Skeletal muscle tissue (tissue), 4 donors: ENCODE measurements around the gene SEMA6C. TPM values are rescaled to one million over a fixed set of nuclear protein-coding genes. Genes with fewer than 3 reads are reported as not detected.

Experiments used
- H3K27ac ChIP-seq: one replicate; pipeline ENCODE4 v1.7.0; 2013; ENCODE audit warnings: mild to moderate bottlenecking, low read depth, low read length, inconsistent platforms
- H3K27me3 ChIP-seq, 3 donors: one replicate each; pipeline ENCODE4 v1.7.0; 2013; ENCODE audit warnings: low read length in 3 of 3; ENCODE audit not compliant: control insufficient read depth in 3 of 3, insufficient read depth in 3 of 3
- H3K36me3 ChIP-seq, 3 donors: one replicate each; pipeline ENCODE4 v1.7.0; 2013; ENCODE audit warnings: low read length in 3 of 3; ENCODE audit not compliant: control insufficient read depth in 3 of 3, insufficient read depth in 3 of 3
- H3K4me1 ChIP-seq, 3 donors: one replicate each; pipeline ENCODE4 v1.7.0; 2013; ENCODE audit warnings: low read length in 3 of 3, mild to moderate bottlenecking in 3 of 3; ENCODE audit not compliant: control insufficient read depth in 3 of 3, insufficient read depth in 3 of 3
- H3K4me3 ChIP-seq, 3 donors: one replicate each; pipeline ENCODE4 v1.7.0; 2013; ENCODE audit warnings: low read length in 3 of 3
- H3K9ac ChIP-seq, 3 donors: one replicate each; pipeline ENCODE4 v1.7.0; 2013; ENCODE audit warnings: low read length in 3 of 3, mild to moderate bottlenecking in 3 of 3, moderate library complexity in 2 of 3, low read depth in 1 of 3
- H3K9me3 ChIP-seq, 3 donors: one replicate each; pipeline ENCODE4 v1.7.0; 2013; ENCODE audit warnings: low read length in 3 of 3; ENCODE audit not compliant: control insufficient read depth in 3 of 3
- total RNA-seq: library from RNA; depleted of rRNA; stranded (reverse); fragments of >200 nt; gene quantifications from one replicate; pipeline ENCODE4 v1.2.3, GENCODE V29; 2014
- donor health status: Osteomylitis.

The SEMA6C gene
- total RNA-seq, 1 donor from 2014 or later: 15.7 TPM

GRCh38 chr1:151145304-151146071, 943 bp downstream of the SEMA6C start:
- Histone ChIP-seq H3K4me3 (peak overlapping the region; percentile 97 to 99 (median 97)), H3K9me3 (no peaks in the 10 kb centered on the region), H3K27me3 (no peaks in the 10 kb centered on the region), H3K36me3 (peaks cover 5 to 20% (median 16%) of the 10 kb centered on the region in 3 donors), H3K9ac (peak overlapping the region; percentile 97 to 99 (median 99)), H3K27ac (peak overlapping the region; percentile 97), H3K4me1 (peaks cover 48 to 67% (median 54%) of the 10 kb centered on the region in 3 donors)

- Histone ChIP-seq H3K9ac (peak overlapping the region; percentile 97 to 99 (median 99)), H3K4me1 (peaks cover 48 to 74% (median 61%) of the 10 kb centered on the region in 3 donors), H3K9me3 (no peaks in the 10 kb centered on the region), H3K36me3 (peaks cover 13 to 28% (median 23%) of the 10 kb centered on the region in 3 donors), H3K4me3 (peak overlapping the region; percentile 97 to 99 (median 97)), H3K27me3 (no peaks in the 10 kb centered on the region), H3K27ac (peak overlapping the region; percentile 97)
These were observed 1.7 kb downstream of the SEMA6C start for GRCh38 chr1:151144474-151145303.

GRCh38 chr1:151143986-151144385, 2.4 kb downstream of the SEMA6C start:
- H3K4me3 ChIP-seq: peak overlapping the region; percentile 97 to 99 (median 97)
- peak overlapping the region; percentile 97 for H3K27ac ChIP-seq
- H3K4me1 ChIP-seq: peaks cover 48 to 80% (median 65%) of the 10 kb centered on the region in 3 donors
- no peaks in the 10 kb centered on the region for H3K27me3 ChIP-seq
- peak overlapping the region; percentile 97 to 99 (median 99) for H3K9ac ChIP-seq
- no peaks in the 10 kb centered on the region for H3K9me3 ChIP-seq
- H3K36me3 ChIP-seq: peaks cover 20 to 35% (median 30%) of the 10 kb centered on the region in 3 donors

GRCh38 chr1:151143057-151143435, 3.4 kb downstream of the SEMA6C start:
- Histone ChIP-seq H3K27me3 (no peaks in the 10 kb centered on the region), H3K4me3 (peak overlapping the region; percentile 97 to 99 (median 97)), H3K27ac (peak overlapping the region; percentile 97), H3K36me3 (peaks cover 28 to 44% (median 38%) of the 10 kb centered on the region in 3 donors), H3K4me1 (peaks cover 48 to 80% (median 68%) of the 10 kb centered on the region in 3 donors), H3K9me3 (no peaks in the 10 kb centered on the region), H3K9ac (peak overlapping the region; percentile 97 to 99 (median 99))

- Histone ChIP-seq H3K4me1 (peaks cover 43 to 78% (median 69%) of the 10 kb centered on the region in 3 donors), H3K4me3 (peak overlapping the region; percentile 20 to 65 (median 34)), H3K9me3 (no peaks in the 10 kb centered on the region), H3K9ac (peak overlapping the region; percentile 57 to 99 (median 99)), H3K27ac (peak overlapping the region; percentile 97), H3K36me3 (peaks cover 33 to 49% (median 43%) of the 10 kb centered on the region in 3 donors), H3K27me3 (no peaks in the 10 kb centered on the region)
These were observed 3.9 kb downstream of the SEMA6C start for GRCh38 chr1:151142411-151143056.

GRCh38 chr1:151137789-151138188, 8.6 kb downstream of the SEMA6C start:
- Histone ChIP-seq H3K27me3 (no peaks in the 10 kb centered on the region), H3K4me3 (no peak overlapping the region), H3K9me3 (no peaks in the 10 kb centered on the region), H3K27ac (no peak overlapping the region), H3K4me1 (peaks cover 39 to 75% (median 73%) of the 10 kb centered on the region in 3 donors), H3K9ac (no peak overlapping the region), H3K36me3 (peaks cover 74 to 77% (median 75%) of the 10 kb centered on the region in 3 donors)

GRCh38 chr1:151135433-151136385, 10.7 kb downstream of the SEMA6C start:
- Histone ChIP-seq H3K27ac (peak overlapping the region; percentile 64), H3K27me3 (no peaks in the 10 kb centered on the region), H3K4me1 (peaks cover 36 to 65% (median 59%) of the 10 kb centered on the region in 3 donors), H3K9me3 (no peaks in the 10 kb centered on the region), H3K36me3 (peaks cover 70 to 78% (median 70%) of the 10 kb centered on the region in 3 donors), H3K4me3 (no peak overlapping the region), H3K9ac (peak overlapping the region; percentile 14 to 62 (median 23))

GRCh38 chr1:151134991-151135390, 11.4 kb downstream of the SEMA6C start:
- no peak overlapping the region for H3K4me3 ChIP-seq
- peaks cover 64 to 73% (median 65%) of the 10 kb centered on the region in 3 donors for H3K36me3 ChIP-seq
- H3K9me3 ChIP-seq: no peaks in the 10 kb centered on the region
- H3K9ac ChIP-seq: peak overlapping the region in 2 of 3 donors; percentile 14 to 62
- H3K4me1 ChIP-seq: peaks cover 39 to 60% (median 54%) of the 10 kb centered on the region in 3 donors
- H3K27ac ChIP-seq: peak overlapping the region; percentile 44
- no peaks in the 10 kb centered on the region for H3K27me3 ChIP-seq
